ENCODE measurements around the gene MAP4K5. TPM values are rescaled to one million over a fixed set of nuclear protein-coding genes. Genes with fewer than 3 reads are reported as not detected.

The MAP4K5 gene
- total RNA-seq, 2 donors from 2014 or later, result 45.0 to 60.3 TPM

GRCh38 chr14:50410071-50410470 is 122.3 kb downstream of the MAP4K5 start:
- 95 to 100% methylated on average over 1 to 3 of the region's 3 CpGs for WGBS, 2 experiments (ENCODE audit: insufficient coverage in 1 of 2, insufficient read length in 1 of 2)
- peaks cover 11% of the 10 kb centered on the region for H3K9me3 Mint-ChIP-seq
- no peak overlapping the region for H3K27ac ChIP-seq (ENCODE audit: low read depth, low read length)

GRCh38 chr14:50407111-50407812 is 125.1 kb downstream of the MAP4K5 start:
- TF ChIP-seq CTCF (conservative IDR thresholded peaks at IDR 0.05), result no peak
- Mint-ChIP-seq H3K36me3 (ENCODE audit: low read depth) (peaks cover 3% of the 10 kb centered on the region), H3K9me3 (peaks cover 5% of the 10 kb centered on the region), H3K27ac (no peak overlapping the region), H3K4me3 (no peak overlapping the region), H3K4me1 (peaks cover 7% of the 10 kb centered on the region), H3K27me3 (ENCODE audit: insufficient read depth) (peaks cover 2% of the 10 kb centered on the region)
- no peak for DNase-seq
- Histone ChIP-seq H3K36me3 (ENCODE audit: control insufficient read depth, insufficient read depth, low read length) (no peaks in the 10 kb centered on the region), H3K27ac (ENCODE audit: low read depth, low read length) (no peak overlapping the region), H3K4me1 (ENCODE audit: control insufficient read depth, insufficient read depth, low read length) (no peaks in the 10 kb centered on the region), H3K9me3 (ENCODE audit: control insufficient read depth, low read length) (no peaks in the 10 kb centered on the region), H3K4me3 (ENCODE audit: low read length) (no peak overlapping the region), H3K9ac (ENCODE audit: extremely low read depth, low read length, poor library complexity, severe bottlenecking) (no peak overlapping the region), H3K27me3 (ENCODE audit: control insufficient read depth, insufficient read depth, low read length, poor library complexity, severe bottlenecking) (no peaks in the 10 kb centered on the region)
- 90 to 93% methylated on average over 5 to 6 of the region's 6 CpGs for WGBS, 2 experiments (ENCODE audit: insufficient coverage in 1 of 2, insufficient read length in 1 of 2)

More at GRCh38 chr14:50410071-50410470, 122.3 kb downstream of the MAP4K5 start:
- no peaks in the 10 kb centered on the region for H3K4me1 Mint-ChIP-seq
- no peaks in the 10 kb centered on the region for H3K9me3 ChIP-seq (ENCODE audit: control insufficient read depth, low read length)
- H3K27me3 ChIP-seq (ENCODE audit: control insufficient read depth, insufficient read depth, low read length, poor library complexity, severe bottlenecking), result no peaks in the 10 kb centered on the region
- H3K4me1 ChIP-seq (ENCODE audit: control insufficient read depth, insufficient read depth, low read length), result no peaks in the 10 kb centered on the region
- no peaks in the 10 kb centered on the region for H3K36me3 ChIP-seq (ENCODE audit: control insufficient read depth, insufficient read depth, low read length)
- peaks cover 21% of the 10 kb centered on the region for H3K36me3 Mint-ChIP-seq (ENCODE audit: low read depth)
- no peak overlapping the region for H3K27ac Mint-ChIP-seq
- DNase-seq, result no peak
- peaks cover 2% of the 10 kb centered on the region for H3K27me3 Mint-ChIP-seq (ENCODE audit: insufficient read depth)
- no peak overlapping the region for H3K4me3 ChIP-seq (ENCODE audit: low read length)
- H3K9ac ChIP-seq (ENCODE audit: extremely low read depth, low read length, poor library complexity, severe bottlenecking), result no peak overlapping the region
- TF ChIP-seq CTCF (conservative IDR thresholded peaks at IDR 0.05), result no peak
- H3K4me3 Mint-ChIP-seq, result no peak overlapping the region

- no peak overlapping the region for H3K4me3 ChIP-seq (ENCODE audit: low read length)
- no peak for DNase-seq
- TF ChIP-seq CTCF (conservative IDR thresholded peaks at IDR 0.05), result no peak
- no peak overlapping the region for H3K27ac ChIP-seq (ENCODE audit: low read depth, low read length)
- no peak overlapping the region for H3K9ac ChIP-seq (ENCODE audit: extremely low read depth, low read length, poor library complexity, severe bottlenecking)
- Mint-ChIP-seq H3K27me3 (ENCODE audit: insufficient read depth) (peaks cover 2% of the 10 kb centered on the region), H3K4me3 (no peak overlapping the region), H3K4me1 (peaks cover 12% of the 10 kb centered on the region), H3K27ac (no peak overlapping the region), H3K36me3 (ENCODE audit: low read depth) (peaks cover 2% of the 10 kb centered on the region), H3K9me3 (peaks cover 4% of the 10 kb centered on the region)
- no peaks in the 10 kb centered on the region for H3K4me1 ChIP-seq (ENCODE audit: control insufficient read depth, insufficient read depth, low read length)
- H3K36me3 ChIP-seq (ENCODE audit: control insufficient read depth, insufficient read depth, low read length), result no peaks in the 10 kb centered on the region
- H3K9me3 ChIP-seq (ENCODE audit: control insufficient read depth, low read length), result no peaks in the 10 kb centered on the region
- peaks cover 4% of the 10 kb centered on the region for H3K27me3 ChIP-seq (ENCODE audit: control insufficient read depth, insufficient read depth, low read length, poor library complexity, severe bottlenecking)
Measured at GRCh38 chr14:50403419-50403818, 128.9 kb downstream of the MAP4K5 start.

Measured in endodermal cell (in vitro differentiated cells).